Heart right ventricle (tissue), 16 donors: Measurements from ENCODE around the gene ZBTB46. TPM values are rescaled to one million over a fixed set of nuclear protein-coding genes. Genes with fewer than 3 reads are reported as not detected.
A peak's percentile ranks its signal among the peaks of the same experiment; 100 is the strongest.

Source experiments
- ATAC-seq, 8 donors: fragments of 200-7000 bp; cut with Tn5 transposase; one replicate each; pipeline ENCODE4 v1.9.1; 2020; ENCODE audit warnings: mild to moderate bottlenecking in 8 of 8, moderate library complexity in 8 of 8, moderate number of reproducible peaks in 1 of 8
- DNase-seq, 2 donors: peaks; one replicate each; pipeline ENCODE4 v3.0.0-alpha.2; 2020
- H3K27ac ChIP-seq, 10 donors: fragments of 200-600 bp; sonication (generic) in 2 of 10; one replicate each; pipeline versions ENCODE4 v1.5.0 to v1.8.0; 2020 to 2022; ENCODE audit warnings: mild to moderate bottlenecking in 3 of 10
- H3K27me3 ChIP-seq, 7 donors: fragments of 200-600 bp; one replicate each; pipeline ENCODE4 v1.8.0; 2021 to 2022; ENCODE audit warnings: mild to moderate bottlenecking in 2 of 7
- H3K36me3 ChIP-seq, 9 donors: fragments of 200-600 bp; sonication (generic) in 1 of 9; one replicate each; pipeline versions ENCODE4 v1.5.0 to v1.8.0; 2020 to 2022; ENCODE audit warnings: mild to moderate bottlenecking in 2 of 9
- H3K4me1 ChIP-seq, 9 donors: fragments of 200-600 bp; sonication (generic) in 1 of 9; one replicate each; pipeline versions ENCODE4 v1.5.0 to v1.8.0; 2020 to 2022; ENCODE audit warnings: mild to moderate bottlenecking in 4 of 9
- H3K4me3 ChIP-seq, 10 donors: fragments of 200-600 bp; sonication (generic) in 2 of 10; one replicate each; pipeline versions ENCODE4 v1.5.0 to v1.8.0; 2020 to 2022; ENCODE audit warnings: mild to moderate bottlenecking in 7 of 10, moderate library complexity in 2 of 10
- H3K9me3 ChIP-seq, 11 donors: fragments of 200-600 bp in 10 of 11; sonication (generic) in 2 of 11; one replicate each; pipeline versions ENCODE4 v1.5.0 to v1.8.0; 2013 to 2022; ENCODE audit warnings: mild to moderate bottlenecking in 2 of 11, control low read depth in 1 of 11, moderate library complexity in 1 of 11
- CTCF ChIP-seq, 9 donors: fragments of 200-600 bp; sonication (generic) in 2 of 9; IDR thresholded peaks; one replicate each; pipeline versions ENCODE4 v1.5.0 to v1.8.0; 2021 to 2022; ENCODE audit warnings: antibody characterized with exemption in 9 of 9, mild to moderate bottlenecking in 5 of 9, moderate library complexity in 1 of 9
- WGBS, 2 donors: extraction: QIAGEN DNeasy Blood & Tissue Kit; methylation state at CpG; one replicate each; pipeline ENCODE4 v1.1.7; 2013; ENCODE audit warnings: inconsistent platforms in 1 of 2; 5-methylcytosine and 5-hydroxymethylcytosine counted together
- intact Hi-C, 10 donors: fragments of 100-400 bp; cut with DNase I; formaldehyde crosslinking; loops; one replicate each; pipeline versions ENCODE4 v1.11.1 to v1.14.2; 2022
- polyA plus RNA-seq, 2 donors: library from polyadenylated mRNA; stranded (reverse); fragments of 200-250 nt; gene quantifications; one replicate each; pipeline ENCODE4 v1.2.3, GENCODE V29; 2013
- total RNA-seq, 10 donors: library from RNA; stranded (reverse); fragmentation: NEBNext Ultra II Directional in 3 of 10; extraction: Animal tissue kit (Norgen Biotek cat#: 25700) in 3 of 10; gene quantifications; one replicate each; pipeline versions ENCODE4 v1.2.1 to v1.2.4, GENCODE V29; 2021 to 2023
- donor health status: Arrhythmogenic right ventricular cardiomyopathy.
- donor health status: ischemic (EF 13 %, LVEDD 7.1; RV severe dilation, severe dysfunction).
- donor health status: healthy with polysubstance abuse.
- donor health status: DM: no; HTN: yes; CAD: no.
- donor health status: DM: no; HTN: no; CAD: no.
- donor health status: ischemic (EF 25% LVEDD 6.9; RV normal size, moderate dysfunction).
- donor health status: ischemic (EF 25% LVEDD 5.7; RV mildly dilated, moderate dysfunction).
- donor health status: healthy.
- donor health status: DM: yes; HTN: yes; CAD: no.
- donor health status: Ischemic cardiomyopathy.
- donor health status: ischemic (EF 35%, LVEDD 5.7; RV mildly dilated, moderate dysfunction).
- donor health status: nonischemic (EF 11% LVEDD 7.7; RV severe dilation, severe dysfunction).
- donor health status: DM: yes; HTN: yes; CAD: no.
- donor health status: PGD.
- donor health status: ischemic (EF 29% LVEDD 5.4; RV normal size, mild dysfunction).
- donor health status: nonischemic (EF 23%, LVEDD 6.1; RV moderate dilation, normal function).

ZBTB46 gene
- total and polyA plus RNA-seq, 12 donors = 5.6 to 25.4 (median 14.4) TPM

GRCh38 chr20:63706852-63707557 lies 124.1 kb downstream of the ZBTB46 start:
- Histone ChIP-seq H3K27ac (peak overlapping the region; percentile 84 to 98 (median 94)), H3K27me3 (no peaks in the 10 kb centered on the region), H3K9me3 (peaks cover 0 to 2% (median 0%) of the 10 kb centered on the region in 11 donors), H3K36me3 (peaks cover 0 to 80% (median 34%) of the 10 kb centered on the region in 9 donors), H3K4me3 (peak overlapping the region; percentile 77 to 99 (median 94)), H3K4me1 (peaks cover 6 to 45% (median 32%) of the 10 kb centered on the region in 9 donors)
- peak; percentile 38 to 49 for DNase-seq
- 3 to 4% methylated on average over 56 of the region's 56 CpGs for WGBS, 2 donors
- ATAC-seq = peak; percentile 23 to 60 (median 34)
- peak in 6 of 9 donors; percentile 16 to 43 (median 30) for TF ChIP-seq CTCF (IDR thresholded peaks at IDR 0.05)
- intact Hi-C loops = loop anchor here in 3 of 10 donors (1.0 to 5.0 kb wide), 3 partner anchors 49 to 155 kb away; partner anchors contain the start of genes RTEL1 (in 2 of the 3) and ABHD16B (in 1 of the 3)

GRCh38 chr20:63706027-63706695 lies 124.9 kb downstream of the ZBTB46 start:
- peaks cover 6 to 48% (median 32%) of the 10 kb centered on the region in 9 donors for H3K4me1 ChIP-seq
- no peak for TF ChIP-seq CTCF (IDR thresholded peaks at IDR 0.05)
- no peak for ATAC-seq
- peak overlapping the region in 8 of 10 donors; percentile 90 to 98 (median 94) for H3K27ac ChIP-seq
- no peaks in the 10 kb centered on the region for H3K9me3 ChIP-seq
- H3K4me3 ChIP-seq = peak overlapping the region in 8 of 10 donors; percentile 77 to 99 (median 95)
- intact Hi-C loops = loop anchor here in 2 of 10 donors (5.0 kb wide), 2 partner anchors 49 to 156 kb away; partner anchors contain the start of genes ABHD16B (in 1 of the 2) and RTEL1 (in 1 of the 2)
- no peaks in the 10 kb centered on the region for H3K27me3 ChIP-seq
- 73 to 75% methylated on average over 12 of the region's 12 CpGs for WGBS, 2 donors
- no peak for DNase-seq
- peaks cover 0 to 77% (median 31%) of the 10 kb centered on the region in 9 donors for H3K36me3 ChIP-seq

- Histone ChIP-seq H3K4me1 (peaks cover 6 to 44% (median 29%) of the 10 kb centered on the region in 9 donors), H3K36me3 (peaks cover 0 to 75% (median 25%) of the 10 kb centered on the region in 9 donors), H3K9me3 (no peaks in the 10 kb centered on the region), H3K27me3 (no peaks in the 10 kb centered on the region), H3K27ac (peak overlapping the region in 2 of 10 donors; percentile 15 to 94), H3K4me3 (no peak overlapping the region)
- 87 to 90% methylated on average over 8 of the region's 8 CpGs for WGBS, 2 donors
- DNase-seq (no peak), ATAC-seq (no peak)
- no peak for TF ChIP-seq CTCF (IDR thresholded peaks at IDR 0.05)
- intact Hi-C loops = loop anchor here in 2 of 10 donors (5.0 kb wide), 2 partner anchors 48 to 157 kb away; partner anchors contain the start of genes ABHD16B (in 1 of the 2) and RTEL1 (in 1 of the 2)
These were observed 125.6 kb downstream of the ZBTB46 start for GRCh38 chr20:63705232-63706026.
